PC-3 (cell line): ENCODE data around the gene SELENOV. TPM values are rescaled to one million over a fixed set of nuclear protein-coding genes. Genes with fewer than 3 reads are reported as not detected.
A peak's percentile ranks its signal among the peaks of the same experiment; 100 is the strongest.

Experiments
- ATAC-seq: fragments of 200-7000 bp; cut with Tn5 transposase; 2 replicates; pipeline ENCODE4 v1.9.1; 2020; ENCODE audit warnings: mild to moderate bottlenecking, moderate library complexity
- BruUV-seq: library from RNA; stranded (reverse); fragments of 400-500 nt; replicated peaks from 2 replicates; lab custom pipeline; 2021; lab: Mats Ljungman, UMichigan
- CTCF ChIA-PET: fragments of 300-600 bp; sonication (Branson Sonifier 250); formaldehyde crosslinking; loops from one replicate; lab custom pipeline; 2022; ENCODE audit warnings: antibody characterized with exemption; lab: Charles Lee
- POLR2A ChIA-PET: fragments of 300-600 bp; sonication (Branson Sonifier 250); formaldehyde crosslinking; loops from one replicate; lab custom pipeline; 2022; ENCODE audit warnings: antibody characterized with exemption; ENCODE audit not compliant: unreplicated experiment; lab: Charles Lee
- DNase-seq: peaks from one replicate; pipeline ENCODE4 v3.0.0-alpha.2; 2015
- H2AFZ ChIP-seq: fragments of 300-600 bp; sonication (generic); 2 replicates; pipeline ENCODE4 v1.6.0; 2016; ENCODE audit warnings: antibody characterized with exemption, low read length
- H3F3A ChIP-seq: fragments of 300-600 bp; sonication (generic); one replicate; pipeline ENCODE4 v1.6.0; 2017; ENCODE audit warnings: antibody characterized with exemption, low read length, control low read depth, mild to moderate bottlenecking; ENCODE audit not compliant: unreplicated experiment
- H3K27ac ChIP-seq: fragments of 300-600 bp; sonication (generic); 2 replicates; pipeline ENCODE4 v1.5.1; 2016; ENCODE audit warnings: mild to moderate bottlenecking, low read length
- H3K27me3 ChIP-seq: fragments of 300-600 bp; sonication (generic); 2 replicates; pipeline ENCODE4 v1.6.1; 2016; ENCODE audit warnings: low read length, mixed read lengths
- H3K36me3 ChIP-seq: fragments of 300-600 bp; sonication (generic); 2 replicates; pipeline ENCODE4 v1.6.1; 2016; ENCODE audit warnings: low read depth, mixed run types, low read length, mixed read lengths
- H3K4me1 ChIP-seq: fragments of 300-600 bp; sonication (generic); 2 replicates; pipeline ENCODE4 v1.5.1; 2016; ENCODE audit warnings: low read length; ENCODE audit not compliant: insufficient read depth
- H3K4me2 ChIP-seq: fragments of 300-600 bp; sonication (generic); 2 replicates; pipeline ENCODE4 v1.6.0; 2016; ENCODE audit warnings: low read length
- H3K4me3 ChIP-seq: fragments of 300-600 bp; sonication (generic); 2 replicates; pipeline ENCODE4 v1.5.1; 2016; ENCODE audit warnings: mild to moderate bottlenecking, low read length, mixed read lengths
- H3K79me2 ChIP-seq: fragments of 300-600 bp; sonication (generic); 2 replicates; pipeline ENCODE4 v1.6.1; 2017; ENCODE audit warnings: low read length, mixed read lengths
- H3K9ac ChIP-seq: fragments of 300-600 bp; sonication (generic); 2 replicates; pipeline ENCODE4 v1.6.0; 2016; ENCODE audit warnings: mild to moderate bottlenecking, low read length
- H3K9me2 ChIP-seq: fragments of 300-600 bp; sonication (generic); replicated peaks from 2 replicates; pipeline ENCODE4 v1.6.1; 2016; ENCODE audit warnings: mixed run types, low read length, mixed read lengths
- H3K9me3 ChIP-seq: fragments of 300-600 bp; sonication (generic); 2 replicates; pipeline ENCODE4 v1.6.1; 2016; ENCODE audit warnings: low read length, mixed read lengths
- H4K20me1 ChIP-seq: fragments of 300-600 bp; sonication (generic); 2 replicates; pipeline ENCODE4 v1.6.1; 2016; ENCODE audit warnings: low read length, mixed read lengths
- EZH2 ChIP-seq: fragments of 300-600 bp; sonication (generic); IDR thresholded peaks from one replicate; pipeline ENCODE4 v1.6.1; 2017; ENCODE audit warnings: antibody characterized with exemption, mild to moderate bottlenecking, low read length; ENCODE audit not compliant: unreplicated experiment
- EZH2phosphoT487 ChIP-seq: fragments of 300-600 bp; sonication (generic); IDR thresholded peaks from 2 replicates; pipeline ENCODE4 v1.6.1; 2018; ENCODE audit warnings: mild to moderate bottlenecking, antibody characterized with exemption, low read length, borderline replicate concordance
- intact Hi-C: fragments of 100-400 bp; cut with micrococcal nuclease; formaldehyde crosslinking; loops from 2 replicates; pipeline ENCODE4 v1.9.0; 2023
- total RNA-seq: library from RNA; depleted of rRNA; stranded (reverse); fragments of >200 nt; gene quantifications from 2 replicates; pipeline ENCODE4 v1.2.3, GENCODE V29; 2014
- TF ChIP-seq, protein P1 (sequence below): fragments of 300-600 bp; sonication (generic); conservative IDR thresholded peaks from 2 replicates; pipeline ENCODE4 v1.5.1; 2017; ENCODE audit warnings: antibody characterized with exemption, low read depth, mild to moderate bottlenecking, low read length

The SELENOV gene
- total RNA-seq, 1 experiment from 2014 or later, result not detected

DNA sequence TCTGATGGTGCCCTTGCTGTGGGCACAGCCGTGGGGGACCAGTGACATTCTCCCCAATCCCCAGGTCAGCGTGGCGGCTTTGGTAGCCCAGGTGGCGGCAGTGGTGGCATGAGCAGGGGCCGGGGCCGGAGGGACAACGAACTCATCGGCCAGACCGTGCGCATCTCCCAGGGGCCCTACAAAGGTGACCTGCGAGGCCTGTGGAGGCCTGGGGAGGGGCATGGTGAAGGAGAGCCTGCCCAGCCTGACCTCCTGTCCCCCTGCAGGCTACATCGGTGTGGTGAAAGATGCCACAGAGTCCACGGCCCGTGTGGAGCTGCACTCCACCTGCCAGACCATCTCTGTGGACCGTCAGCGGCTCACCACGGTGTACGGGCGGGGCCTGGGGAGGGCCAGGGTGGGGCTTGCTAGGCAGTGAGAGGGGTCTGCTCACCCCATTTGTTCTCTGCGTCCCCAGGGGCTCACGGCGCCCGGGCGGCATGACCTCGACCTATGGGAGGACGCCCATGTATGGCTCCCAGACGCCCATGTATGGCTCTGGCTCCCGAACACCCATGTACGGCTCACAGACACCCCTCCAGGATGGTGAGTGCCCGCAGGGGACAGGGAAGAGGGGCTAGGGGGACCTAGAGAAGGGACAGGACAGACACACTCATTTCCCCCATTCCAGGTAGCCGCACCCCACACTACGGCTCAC, 42.0 kb upstream of the SELENOV start:
- POLR2A ChIA-PET, result no interaction called here
- Histone ChIP-seq H3K9me2 (no peaks in the 10 kb centered on the region), H2AFZ (no peak overlapping the region), H4K20me1 (no peaks in the 10 kb centered on the region), H3K9ac (no peak overlapping the region), H3K27me3 (no peaks in the 10 kb centered on the region), H3K79me2 (no peaks in the 10 kb centered on the region), H3K36me3 (peaks cover 34% of the 10 kb centered on the region; the same call in 1 of the 2 replicates), H3K4me1 (no peaks in the 10 kb centered on the region), H3F3A (no peaks in the 10 kb centered on the region), H3K4me2 (no peak overlapping the region), H3K4me3 (no peak overlapping the region), H3K27ac (no peak overlapping the region), H3K9me3 (no peaks in the 10 kb centered on the region)
- intact Hi-C loops, result loop anchor here (10.0 kb wide), 1 partner anchor 62 kb away; the partner anchor contains the start of gene EID2B
- DNase-seq (no peak), ATAC-seq (no peak)
- no TSS peak for BruUV-seq
- CTCF ChIA-PET, result no interaction called here
- no peak for TF ChIP-seq EZH2
- TF ChIP-seq EZH2phosphoT487, result no peak

DNA sequence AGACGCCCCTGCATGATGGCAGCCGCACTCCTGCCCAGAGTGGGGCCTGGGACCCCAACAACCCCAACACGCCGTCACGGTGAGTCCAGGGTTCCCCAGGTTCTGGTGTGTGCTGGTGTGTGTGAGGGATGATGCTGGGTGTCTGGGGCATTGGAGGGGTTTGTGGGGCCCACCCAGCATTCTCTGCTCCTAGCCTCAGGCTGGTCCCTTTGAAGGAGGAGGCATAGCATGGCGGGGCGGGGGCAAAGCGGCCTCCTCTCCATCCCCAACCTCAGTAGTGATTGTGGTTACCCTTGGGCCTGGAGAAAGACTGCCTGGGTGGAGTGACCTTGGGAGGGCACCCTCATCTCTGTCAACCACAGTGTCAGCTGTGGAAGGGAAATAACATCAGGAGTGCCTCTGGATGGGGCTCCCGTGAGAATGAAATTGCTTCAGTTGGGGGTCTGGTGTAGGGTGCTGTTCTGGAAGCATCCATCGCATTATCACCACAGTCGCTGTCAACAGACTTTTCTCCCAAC, 41.4 kb upstream of the SELENOV start:
- BruUV-seq, result no TSS peak
- Histone ChIP-seq H3K9me2 (no peaks in the 10 kb centered on the region), H3K9ac (no peak overlapping the region), H3F3A (no peaks in the 10 kb centered on the region), H3K79me2 (no peaks in the 10 kb centered on the region), H4K20me1 (no peaks in the 10 kb centered on the region), H3K4me2 (no peak overlapping the region), H3K27ac (no peak overlapping the region), H3K4me1 (no peaks in the 10 kb centered on the region), H3K9me3 (no peaks in the 10 kb centered on the region), H3K27me3 (no peaks in the 10 kb centered on the region), H3K36me3 (peaks cover 30% of the 10 kb centered on the region; the same call in 1 of the 2 replicates), H2AFZ (no peak overlapping the region), H3K4me3 (no peak overlapping the region)
- DNase-seq (no peak), ATAC-seq (no peak; the same call in 1 of the 2 replicates)
- intact Hi-C loops, result loop anchor here (10.0 kb wide), 1 partner anchor 61 kb away; the partner anchor contains the start of gene EID2B
- POLR2A ChIA-PET, result no interaction called here
- CTCF ChIA-PET, result interaction anchor here (0.6 kb wide), 2 partner anchors 25 to 38 kb away, joined by 3 read pairs; partner anchors contain the start of genes DLL3 and RPS16
- TF ChIP-seq, protein P1, sequence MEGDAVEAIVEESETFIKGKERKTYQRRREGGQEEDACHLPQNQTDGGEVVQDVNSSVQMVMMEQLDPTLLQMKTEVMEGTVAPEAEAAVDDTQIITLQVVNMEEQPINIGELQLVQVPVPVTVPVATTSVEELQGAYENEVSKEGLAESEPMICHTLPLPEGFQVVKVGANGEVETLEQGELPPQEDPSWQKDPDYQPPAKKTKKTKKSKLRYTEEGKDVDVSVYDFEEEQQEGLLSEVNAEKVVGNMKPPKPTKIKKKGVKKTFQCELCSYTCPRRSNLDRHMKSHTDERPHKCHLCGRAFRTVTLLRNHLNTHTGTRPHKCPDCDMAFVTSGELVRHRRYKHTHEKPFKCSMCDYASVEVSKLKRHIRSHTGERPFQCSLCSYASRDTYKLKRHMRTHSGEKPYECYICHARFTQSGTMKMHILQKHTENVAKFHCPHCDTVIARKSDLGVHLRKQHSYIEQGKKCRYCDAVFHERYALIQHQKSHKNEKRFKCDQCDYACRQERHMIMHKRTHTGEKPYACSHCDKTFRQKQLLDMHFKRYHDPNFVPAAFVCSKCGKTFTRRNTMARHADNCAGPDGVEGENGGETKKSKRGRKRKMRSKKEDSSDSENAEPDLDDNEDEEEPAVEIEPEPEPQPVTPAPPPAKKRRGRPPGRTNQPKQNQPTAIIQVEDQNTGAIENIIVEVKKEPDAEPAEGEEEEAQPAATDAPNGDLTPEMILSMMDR, result no peak
- no peak for TF ChIP-seq EZH2phosphoT487
- TF ChIP-seq EZH2, result no peak

DNA sequence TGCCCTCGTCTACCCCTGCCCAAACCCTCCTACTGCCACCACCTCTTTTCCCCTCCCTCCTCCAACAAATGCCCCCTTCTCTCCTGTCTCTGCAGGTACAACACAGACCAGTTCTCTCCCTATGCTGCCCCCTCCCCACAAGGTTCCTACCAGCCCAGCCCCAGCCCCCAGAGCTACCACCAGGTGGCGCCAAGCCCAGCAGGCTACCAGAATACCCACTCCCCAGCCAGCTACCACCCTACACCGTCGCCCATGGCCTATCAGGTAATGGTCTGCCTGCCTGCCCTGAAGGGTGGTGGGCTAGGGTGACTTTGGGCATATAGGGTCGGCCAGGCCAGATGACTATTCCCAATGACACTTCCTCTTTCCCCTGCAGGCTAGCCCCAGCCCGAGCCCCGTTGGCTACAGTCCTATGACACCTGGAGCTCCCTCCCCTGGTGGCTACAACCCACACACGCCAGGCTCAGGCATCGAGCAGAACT, 40.8 kb upstream of the SELENOV start:
- no peaks in the 10 kb centered on the region for H4K20me1 ChIP-seq
- H3K27ac ChIP-seq, result no peak overlapping the region
- peaks cover 28% of the 10 kb centered on the region; the same call in 1 of the 2 replicates for H3K36me3 ChIP-seq
- TF ChIP-seq, protein P1, result peak; percentile 77
- TF ChIP-seq EZH2, result no peak
- ChIA-PET CTCF (interaction anchor here (0.6 kb wide), 2 partner anchors 25 to 39 kb away, joined by 3 read pairs; partner anchors contain the start of genes DLL3 and RPS16), POLR2A (no interaction called here)
- intact Hi-C loops, result loop anchor here (10.0 kb wide), 1 partner anchor 61 kb away; the partner anchor contains the start of gene EID2B
- H3K9me2 ChIP-seq, result no peaks in the 10 kb centered on the region
- no peak overlapping the region for H3K4me2 ChIP-seq
- H3K79me2 ChIP-seq, result no peaks in the 10 kb centered on the region
- H3K9me3 ChIP-seq, result no peaks in the 10 kb centered on the region
- no TSS peak for BruUV-seq
- no peak overlapping the region for H2AFZ ChIP-seq
- peak; percentile 26 for DNase-seq
- H3K27me3 ChIP-seq, result no peaks in the 10 kb centered on the region
- no peak overlapping the region for H3K9ac ChIP-seq
- peak; percentile 69 for ATAC-seq
- H3F3A ChIP-seq, result no peaks in the 10 kb centered on the region
- no peak overlapping the region for H3K4me3 ChIP-seq
- no peaks in the 10 kb centered on the region for H3K4me1 ChIP-seq
